Osteocyte (in vitro differentiated cells): ENCODE results near the gene TTC39B. TPM values are rescaled to one million over a fixed set of nuclear protein-coding genes. Genes with fewer than 3 reads are reported as not detected.

Source experiments
- DNase-seq: peaks from one replicate; pipeline ENCODE4 v3.0.0; 2021; ENCODE audit warnings: mixed read lengths; ENCODE audit not compliant: unreplicated experiment; ENCODE audit errors: extremely low spot score
- H3K27ac Mint-ChIP-seq: one replicate; pipeline ENCODE4 v1.8.0; 2021; ENCODE audit warnings: mild to moderate bottlenecking, mixed read lengths; ENCODE audit not compliant: unreplicated experiment
- H3K27me3 Mint-ChIP-seq: one replicate; pipeline ENCODE4 v1.8.0; 2021; ENCODE audit warnings: mixed read lengths; ENCODE audit not compliant: unreplicated experiment
- H3K36me3 Mint-ChIP-seq: one replicate; pipeline ENCODE4 v1.8.0; 2021; ENCODE audit warnings: mixed read lengths; ENCODE audit not compliant: unreplicated experiment
- H3K4me1 Mint-ChIP-seq: one replicate; pipeline ENCODE4 v1.8.0; 2021; ENCODE audit warnings: mixed read lengths; ENCODE audit not compliant: unreplicated experiment
- H3K4me3 Mint-ChIP-seq: one replicate; pipeline ENCODE4 v1.8.0; 2021; ENCODE audit warnings: mild to moderate bottlenecking, moderate library complexity, mixed read lengths; ENCODE audit not compliant: unreplicated experiment
- H3K9me3 Mint-ChIP-seq: one replicate; pipeline ENCODE4 v1.8.0; 2021; ENCODE audit warnings: mixed read lengths; ENCODE audit not compliant: unreplicated experiment
- total RNA-seq: library from RNA; stranded (reverse); gene quantifications from 2 replicates; pipeline ENCODE4 v1.2.1, GENCODE V29; 2021
- TF ChIP-seq, protein P1 (sequence below): fragments of 200-600 bp; sonication (generic); IDR thresholded peaks from 2 replicates; pipeline ENCODE4 v1.5.0; 2021; ENCODE audit warnings: antibody characterized with exemption, mild to moderate bottlenecking, moderate library complexity

Gene TTC39B
- total RNA-seq, 1 donor from 2014 or later, result 25.5 TPM

DNA sequence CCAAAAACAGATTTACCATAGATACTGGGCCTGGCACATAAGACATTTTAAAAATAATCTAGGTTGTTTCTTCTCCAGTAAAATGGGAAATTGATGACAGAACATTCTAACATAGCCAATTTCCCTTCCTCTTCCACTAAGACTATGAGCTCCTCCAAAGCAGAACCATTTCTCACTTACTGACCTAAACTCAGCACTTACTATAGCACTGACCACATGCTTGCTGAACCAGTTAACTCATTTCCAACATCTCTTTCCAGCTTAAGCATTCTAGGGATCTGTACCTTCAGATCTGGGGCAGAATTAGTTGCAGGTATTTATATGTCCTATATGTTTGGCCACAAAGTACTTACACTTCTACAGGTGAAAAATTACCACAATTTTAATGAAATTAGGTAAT, 58.9 kb downstream of the TTC39B start:
- Mint-ChIP-seq H3K27me3 (no peaks in the 10 kb centered on the region), H3K27ac (peak overlapping the region; percentile 89), H3K4me1 (peaks cover 75% of the 10 kb centered on the region), H3K4me3 (no peak overlapping the region), H3K36me3 (no peaks in the 10 kb centered on the region), H3K9me3 (no peaks in the 10 kb centered on the region)
- no peak for DNase-seq
- TF ChIP-seq, protein P1, sequence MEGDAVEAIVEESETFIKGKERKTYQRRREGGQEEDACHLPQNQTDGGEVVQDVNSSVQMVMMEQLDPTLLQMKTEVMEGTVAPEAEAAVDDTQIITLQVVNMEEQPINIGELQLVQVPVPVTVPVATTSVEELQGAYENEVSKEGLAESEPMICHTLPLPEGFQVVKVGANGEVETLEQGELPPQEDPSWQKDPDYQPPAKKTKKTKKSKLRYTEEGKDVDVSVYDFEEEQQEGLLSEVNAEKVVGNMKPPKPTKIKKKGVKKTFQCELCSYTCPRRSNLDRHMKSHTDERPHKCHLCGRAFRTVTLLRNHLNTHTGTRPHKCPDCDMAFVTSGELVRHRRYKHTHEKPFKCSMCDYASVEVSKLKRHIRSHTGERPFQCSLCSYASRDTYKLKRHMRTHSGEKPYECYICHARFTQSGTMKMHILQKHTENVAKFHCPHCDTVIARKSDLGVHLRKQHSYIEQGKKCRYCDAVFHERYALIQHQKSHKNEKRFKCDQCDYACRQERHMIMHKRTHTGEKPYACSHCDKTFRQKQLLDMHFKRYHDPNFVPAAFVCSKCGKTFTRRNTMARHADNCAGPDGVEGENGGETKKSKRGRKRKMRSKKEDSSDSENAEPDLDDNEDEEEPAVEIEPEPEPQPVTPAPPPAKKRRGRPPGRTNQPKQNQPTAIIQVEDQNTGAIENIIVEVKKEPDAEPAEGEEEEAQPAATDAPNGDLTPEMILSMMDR, result no peak

- TF ChIP-seq, protein P1, result no peak
- Mint-ChIP-seq H3K27me3 (no peaks in the 10 kb centered on the region), H3K4me3 (no peak overlapping the region), H3K36me3 (peaks cover 3% of the 10 kb centered on the region), H3K4me1 (peaks cover 83% of the 10 kb centered on the region), H3K27ac (peak overlapping the region; percentile 85), H3K9me3 (no peaks in the 10 kb centered on the region)
- DNase-seq, result no peak
These were observed 60.3 kb downstream of the TTC39B start for GRCh38 chr9:15246708-15247107.

- TF ChIP-seq, protein P1, result no peak
- DNase-seq, result no peak
These were observed 60.8 kb downstream of the TTC39B start for GRCh38 chr9:15246243-15246642.

DNA sequence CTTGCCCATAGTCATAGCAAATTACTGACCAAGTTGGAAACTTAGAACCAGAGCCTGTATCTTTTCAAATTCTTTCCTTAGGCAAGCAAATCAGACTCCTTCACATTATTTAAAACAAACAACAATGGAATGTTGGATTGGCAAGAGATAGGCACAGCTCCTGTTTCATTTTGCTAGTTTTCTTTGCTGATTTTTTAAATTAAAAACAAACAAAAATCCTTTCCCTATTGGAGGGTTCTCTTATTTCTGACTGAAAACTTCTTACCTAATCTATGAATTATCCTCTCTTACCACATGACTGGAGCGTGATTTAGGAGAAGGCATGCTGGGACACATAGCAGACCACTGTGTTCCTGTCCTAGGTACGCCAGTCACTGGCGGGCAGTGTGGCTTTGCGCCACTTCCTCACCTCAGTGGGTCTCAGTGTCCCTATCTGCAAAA, 63.0 kb downstream of the TTC39B start:
- Mint-ChIP-seq H3K27ac (peak overlapping the region; percentile 93), H3K27me3 (no peaks in the 10 kb centered on the region), H3K36me3 (peaks cover 5% of the 10 kb centered on the region), H3K9me3 (no peaks in the 10 kb centered on the region), H3K4me3 (peak overlapping the region; percentile 26), H3K4me1 (peaks cover 87% of the 10 kb centered on the region)
- DNase-seq, result no peak
- TF ChIP-seq, protein P1, result no peak

More at GRCh38 chr9:15246243-15246642, 60.8 kb downstream of the TTC39B start:
- peaks cover 3% of the 10 kb centered on the region for H3K36me3 Mint-ChIP-seq
- H3K4me3 Mint-ChIP-seq, result no peak overlapping the region
- no peaks in the 10 kb centered on the region for H3K9me3 Mint-ChIP-seq
- peak overlapping the region; percentile 85 for H3K27ac Mint-ChIP-seq
- no peaks in the 10 kb centered on the region for H3K27me3 Mint-ChIP-seq
- peaks cover 83% of the 10 kb centered on the region for H3K4me1 Mint-ChIP-seq

GRCh38 chr9:15243081-15243480, 63.9 kb downstream of the TTC39B start:
- Mint-ChIP-seq H3K27me3 (no peaks in the 10 kb centered on the region), H3K4me3 (no peak overlapping the region), H3K36me3 (peaks cover 12% of the 10 kb centered on the region), H3K9me3 (peaks cover 9% of the 10 kb centered on the region), H3K27ac (peak overlapping the region; percentile 93), H3K4me1 (peaks cover 86% of the 10 kb centered on the region)
- no peak for DNase-seq
- TF ChIP-seq, protein P1, result no peak
